GM18873 (cell line): ENCODE data around the gene MSI2.

ENCODE experiments used
- ATAC-seq: cut with Tn5 transposase; IDR thresholded peaks from one replicate; pipeline ENCODE4 v1.9.1; 2021; ENCODE audit warnings: mild to moderate bottlenecking, moderate library complexity, moderate number of reproducible peaks; ENCODE audit not compliant: unreplicated experiment, low FRiP score

MSI2 gene

DNA sequence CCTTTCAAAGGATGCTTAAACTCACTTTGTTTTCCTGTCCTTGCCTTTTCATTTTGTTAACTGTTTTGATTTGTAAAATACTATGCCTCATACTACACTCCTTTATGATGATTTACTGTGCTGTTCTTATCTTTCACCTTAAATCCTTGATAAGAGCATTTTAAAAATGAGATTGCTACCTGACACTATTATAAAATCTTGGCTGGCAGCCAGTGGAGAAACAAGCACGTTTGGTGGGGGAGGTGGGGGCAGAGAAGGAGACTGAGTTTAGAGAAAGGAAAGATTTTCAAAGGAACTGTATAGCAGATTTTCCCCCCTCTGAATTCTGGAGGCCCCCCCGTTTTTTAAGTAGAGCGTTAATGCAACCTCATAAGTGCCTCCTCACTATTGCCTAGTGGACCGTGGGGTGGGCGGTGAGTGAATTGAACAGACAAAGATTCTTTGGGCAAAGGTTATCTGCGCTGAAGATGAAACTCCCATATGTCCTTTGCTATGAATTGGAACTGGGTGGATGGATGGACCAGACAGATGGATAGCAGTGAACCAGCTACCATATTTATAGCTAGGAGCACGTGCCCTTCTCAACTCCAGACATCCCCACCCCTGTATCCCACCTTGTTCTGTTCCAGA is 288.6 kb downstream of the MSI2 start:
- ATAC-seq = no peak

- ATAC-seq = no peak
Observed at GRCh38 chr17:57545731-57546342, 289.5 kb downstream of the MSI2 start.

DNA sequence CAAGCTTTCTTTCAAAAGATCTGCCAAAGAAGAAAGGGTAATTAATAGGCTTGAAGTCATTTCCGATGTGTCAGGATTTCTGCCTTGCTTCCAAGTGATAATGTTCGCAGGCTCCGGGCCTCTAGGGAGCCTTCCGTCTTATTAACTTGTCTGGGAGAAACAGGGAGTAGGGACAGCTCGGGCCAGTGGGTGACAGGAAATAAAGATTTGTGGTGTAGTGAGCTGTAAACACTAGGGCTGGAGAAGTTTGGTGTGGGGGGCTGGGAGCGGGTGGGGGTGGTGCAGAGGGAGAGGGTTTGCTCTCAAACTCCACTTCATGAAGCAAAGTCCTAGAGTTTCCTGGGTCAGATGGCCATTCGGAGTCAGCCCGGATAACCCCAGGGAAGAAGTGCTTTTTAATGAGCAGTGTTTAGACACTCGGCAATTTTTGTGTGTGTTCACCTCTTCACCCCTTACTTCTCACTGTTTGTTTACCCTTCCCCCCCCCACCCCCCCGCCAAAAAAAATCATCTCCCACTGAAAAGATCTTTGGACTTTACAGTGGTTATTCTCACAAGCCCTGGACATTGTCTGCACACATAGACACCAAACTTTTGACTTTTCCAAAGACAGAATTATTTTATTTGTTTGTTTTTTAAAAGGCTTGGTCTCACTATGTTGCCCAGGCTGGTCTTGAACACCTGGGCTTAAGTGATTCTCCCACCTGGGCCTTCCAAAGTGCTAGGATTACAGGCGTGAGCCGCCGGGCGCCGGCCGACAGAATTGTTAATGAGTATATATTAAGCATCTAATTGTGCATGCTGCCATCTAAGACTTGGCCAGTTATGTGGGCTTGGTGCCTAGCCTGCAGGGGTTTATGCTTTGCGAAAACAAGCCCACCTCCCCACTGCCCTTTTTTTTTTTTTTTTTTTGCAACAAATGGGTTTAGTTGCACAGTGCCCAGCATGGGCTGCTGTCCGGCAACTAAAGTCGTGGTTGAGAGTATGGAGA is 292.4 kb downstream of the MSI2 start:
- no peak for ATAC-seq

GRCh38 chr17:57549468-57549867 is 293.1 kb downstream of the MSI2 start:
- no peak for ATAC-seq

DNA sequence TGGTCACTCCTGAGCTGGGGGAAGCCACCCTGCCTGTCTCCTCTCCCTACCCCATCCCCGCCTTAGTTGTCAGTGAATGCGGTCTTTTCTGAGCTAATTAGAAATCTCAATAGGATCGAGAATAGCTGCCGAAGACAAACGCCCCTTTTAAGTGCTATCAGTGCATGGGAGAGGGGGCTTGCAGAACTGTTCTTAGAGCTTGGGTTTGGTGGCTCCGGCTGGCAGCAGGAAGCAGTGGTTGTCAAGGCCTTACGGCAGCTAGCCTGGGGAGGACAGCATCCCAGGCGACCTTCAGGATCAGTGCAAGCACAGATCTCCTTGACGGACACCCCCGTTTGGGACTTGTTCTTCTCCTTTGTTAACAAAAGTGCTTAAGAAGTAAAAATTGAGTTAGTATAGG is 293.7 kb downstream of the MSI2 start:
- ATAC-seq = no peak

- no peak for ATAC-seq
Observed at GRCh38 chr17:57550668-57551315, 294.5 kb downstream of the MSI2 start.

- no peak for ATAC-seq
Observed at GRCh38 chr17:57551321-57552079, 295.2 kb downstream of the MSI2 start.

- ATAC-seq = no peak
Observed at GRCh38 chr17:57552114-57552624, 295.8 kb downstream of the MSI2 start.

DNA sequence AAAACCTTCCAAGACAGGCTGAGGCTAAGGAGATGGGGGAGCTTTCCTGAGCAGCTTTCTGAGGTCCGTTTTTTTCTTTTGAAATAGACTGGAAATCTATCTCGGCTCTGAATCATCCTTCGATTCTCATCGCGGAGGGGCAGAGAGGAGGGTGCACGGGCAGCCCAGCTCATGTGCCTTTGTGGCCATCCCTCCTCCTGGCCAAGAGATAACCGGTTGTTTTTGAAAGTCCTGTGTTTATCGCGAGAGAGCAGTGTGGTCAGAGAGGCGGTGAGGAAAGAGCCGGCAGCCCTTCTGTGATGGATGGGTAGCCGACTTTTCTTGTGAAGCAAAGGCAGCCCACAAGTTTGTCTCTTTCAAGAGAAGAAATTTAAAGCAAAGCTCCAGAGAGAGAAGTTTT is 297.2 kb downstream of the MSI2 start:
- ATAC-seq = no peak

DNA sequence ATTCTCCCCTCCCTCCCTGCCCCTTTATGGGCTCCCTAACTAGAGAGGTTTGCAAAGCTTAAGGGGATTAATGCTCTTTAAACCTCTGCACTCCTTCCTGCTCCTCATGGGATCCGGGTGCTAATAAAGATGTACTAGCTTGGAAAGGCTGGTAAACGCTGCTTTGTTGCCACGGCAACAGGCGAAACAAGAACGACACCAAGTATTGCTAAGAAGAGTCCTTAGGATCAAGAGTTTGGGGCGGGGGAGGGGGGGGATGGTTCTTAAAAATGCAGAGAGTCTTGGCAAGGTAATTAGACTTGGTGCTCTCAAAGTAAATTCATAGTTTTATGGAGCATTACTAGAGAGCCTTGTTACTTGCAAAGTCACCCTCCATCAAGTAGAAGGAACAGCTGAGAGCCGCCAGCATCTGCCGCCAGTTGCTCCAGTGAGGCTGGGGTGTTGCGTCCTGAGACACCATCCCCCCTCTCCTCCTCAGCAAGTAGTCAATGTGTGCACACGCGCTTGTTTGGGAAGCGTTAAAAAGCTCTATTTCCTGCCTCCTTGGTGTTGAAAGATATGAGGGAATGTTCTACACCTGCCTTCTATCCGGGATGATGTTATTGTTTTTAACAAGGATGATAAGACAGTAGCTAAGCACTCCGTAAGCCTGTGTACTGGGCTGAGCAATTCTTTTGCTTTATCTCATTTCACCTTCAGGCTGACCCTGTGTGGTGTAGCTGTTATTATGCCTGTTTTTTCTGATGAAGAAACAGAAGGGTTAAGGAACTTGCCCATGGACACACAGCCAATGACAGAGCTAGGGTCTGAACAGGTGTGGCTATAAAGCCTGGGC is 297.9 kb downstream of the MSI2 start:
- no peak for ATAC-seq

GRCh38 chr17:57554826-57555635 is 298.7 kb downstream of the MSI2 start:
- no peak for ATAC-seq

GRCh38 chr17:57555636-57556175 is 299.4 kb downstream of the MSI2 start:
- no peak for ATAC-seq

DNA sequence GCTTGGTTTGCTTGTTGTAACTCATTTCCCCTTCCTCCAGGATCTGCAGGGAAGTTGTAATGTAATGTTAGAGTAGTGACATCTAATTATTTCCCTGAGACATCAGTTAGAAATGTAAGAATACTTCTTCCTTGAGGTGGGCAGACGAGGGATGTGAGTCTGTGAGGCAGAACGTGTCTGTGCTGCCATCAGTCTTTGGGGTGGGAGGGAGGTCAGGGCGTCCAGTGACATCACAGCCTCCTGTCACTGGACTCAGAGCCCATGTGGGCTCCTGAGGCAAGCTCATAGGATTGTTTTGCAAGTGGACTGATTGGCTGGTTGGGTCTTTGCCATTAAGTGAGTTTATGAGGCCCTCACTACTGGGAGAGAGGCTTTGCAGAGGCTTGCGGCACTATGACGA is 300.0 kb downstream of the MSI2 start:
- no peak for ATAC-seq

GRCh38 chr17:57556977-57557376 is 300.7 kb downstream of the MSI2 start:
- no peak for ATAC-seq

DNA sequence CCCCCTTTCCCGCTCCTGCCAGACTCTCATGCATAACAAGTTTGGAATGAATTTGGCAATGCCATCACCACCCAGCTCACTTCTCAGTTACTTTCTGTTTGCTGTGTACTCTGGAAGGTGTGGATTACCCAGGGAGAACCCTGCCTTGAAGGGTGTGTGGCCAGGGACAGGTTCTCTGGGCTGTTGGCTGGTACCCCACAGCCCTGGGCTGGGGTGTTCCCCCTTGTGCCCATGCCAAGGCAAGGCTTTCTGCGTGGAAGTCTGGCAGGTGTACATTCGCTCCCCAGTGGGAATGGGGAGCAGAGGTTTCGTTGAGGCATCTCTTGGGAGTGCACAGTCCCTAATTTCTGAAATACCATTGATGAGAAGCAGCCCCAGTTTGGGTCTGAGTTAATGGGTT is 301.1 kb downstream of the MSI2 start:
- no peak for ATAC-seq

- ATAC-seq = no peak
Observed at GRCh38 chr17:57557834-57558681, 301.7 kb downstream of the MSI2 start.

DNA sequence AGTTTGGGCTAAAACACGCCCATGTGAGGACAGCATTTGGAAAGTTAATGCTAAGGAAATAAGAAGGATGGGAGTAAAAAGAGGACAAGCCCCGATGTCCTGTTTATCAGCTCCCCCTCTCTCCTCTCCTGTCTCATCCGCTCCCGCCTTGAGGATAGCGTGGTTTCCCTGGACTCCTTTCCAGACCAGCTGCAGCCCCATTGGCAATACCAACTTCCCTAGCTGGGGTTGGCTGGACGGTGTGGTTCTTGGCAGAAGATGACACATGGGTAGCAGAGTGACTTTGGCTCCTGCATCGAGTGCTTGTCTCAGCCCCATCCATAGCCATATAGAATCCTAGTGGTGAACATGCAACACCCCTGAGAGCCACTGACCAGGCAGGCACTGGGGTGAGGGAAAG is 302.9 kb downstream of the MSI2 start:
- ATAC-seq = no peak
